Activated CD4-positive, alpha-beta memory T cell treated with anti-CD3 and anti-CD28 coated beads for 36 hours (primary cell): ENCODE data around the gene PPP1R13B. TPM values are rescaled to one million over a fixed set of nuclear protein-coding genes. Genes with fewer than 3 reads are reported as not detected.

Experiments used
- CTCF ChIA-PET: fragments of 350-600 bp; sonication (Branson Sonifier 250); formaldehyde crosslinking; loops from one replicate; lab custom pipeline; 2021; ENCODE audit warnings: antibody characterized with exemption, inconsistent platforms; lab: Charles Lee
- POLR2A ChIA-PET: fragments of 350-600 bp; sonication (Branson Sonifier 250); formaldehyde crosslinking; loops from one replicate; lab custom pipeline; 2021; ENCODE audit warnings: antibody characterized with exemption; lab: Charles Lee
- DNase-seq: peaks from one replicate; pipeline ENCODE4 v3.0.0-alpha.2; 2020
- H3K27ac Mint-ChIP-seq: one replicate; pipeline ENCODE4 v1.8.0; 2021; ENCODE audit warnings: mixed read lengths
- H3K27me3 Mint-ChIP-seq: one replicate; pipeline ENCODE4 v1.8.0; 2021; ENCODE audit warnings: mixed read lengths
- H3K36me3 Mint-ChIP-seq: one replicate; pipeline ENCODE4 v1.8.0; 2021; ENCODE audit warnings: mixed read lengths
- H3K4me1 Mint-ChIP-seq: one replicate; pipeline ENCODE4 v1.8.0; 2021; ENCODE audit warnings: low read depth, mixed read lengths
- H3K4me3 Mint-ChIP-seq: one replicate; pipeline ENCODE4 v1.8.0; 2021; ENCODE audit warnings: mild to moderate bottlenecking, mixed read lengths
- H3K9me3 Mint-ChIP-seq: one replicate; pipeline ENCODE4 v1.8.0; 2021; ENCODE audit warnings: mixed read lengths
- intact Hi-C: fragments of 100-400 bp; cut with micrococcal nuclease; formaldehyde crosslinking; loops from one replicate; pipeline ENCODE4 v1.15.1; 2023
- total RNA-seq, 2 experiments: library from RNA; stranded (reverse); gene quantifications; one replicate each; pipeline ENCODE4 v1.2.3, GENCODE V29; 2021

The PPP1R13B gene
- total RNA-seq, 2 experiments from 2014 or later = 13.5 to 14.8 TPM

DNA sequence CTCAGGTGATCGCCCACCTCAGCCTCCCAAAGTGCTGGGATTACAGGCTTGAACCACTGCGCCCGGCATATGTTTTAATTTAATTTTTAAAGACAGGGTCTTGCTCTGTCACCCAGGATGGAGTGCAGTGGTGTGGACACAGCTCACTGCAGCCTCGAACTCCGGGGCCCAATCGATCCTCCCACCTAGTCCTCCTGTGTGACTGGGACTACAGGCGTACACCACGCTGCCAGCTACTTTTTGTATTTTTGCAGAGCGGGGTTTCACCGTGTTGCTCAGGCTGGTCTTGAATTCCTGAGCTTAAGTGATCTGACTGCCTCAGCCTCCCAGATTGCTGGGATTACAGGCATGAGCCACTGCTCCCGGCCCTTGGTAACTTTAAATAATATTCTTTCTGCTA lies 30.8 kb upstream of the PPP1R13B start:
- H3K36me3 Mint-ChIP-seq = no peaks in the 10 kb centered on the region
- POLR2A ChIA-PET = no interaction called here
- no peaks in the 10 kb centered on the region for H3K9me3 Mint-ChIP-seq
- CTCF ChIA-PET = interaction anchor here (1.6 to 2.0 kb wide), 3 partner anchors 23 to 69 kb away, joined by 3 to 8 read pairs (median 7); no protein-coding TSS in a partner anchor
- no peak overlapping the region for H3K27ac Mint-ChIP-seq
- peaks cover 9% of the 10 kb centered on the region for H3K4me1 Mint-ChIP-seq
- H3K27me3 Mint-ChIP-seq = no peaks in the 10 kb centered on the region
- intact Hi-C loops = no loop called here
- no peak for DNase-seq
- H3K4me3 Mint-ChIP-seq = no peak overlapping the region

DNA sequence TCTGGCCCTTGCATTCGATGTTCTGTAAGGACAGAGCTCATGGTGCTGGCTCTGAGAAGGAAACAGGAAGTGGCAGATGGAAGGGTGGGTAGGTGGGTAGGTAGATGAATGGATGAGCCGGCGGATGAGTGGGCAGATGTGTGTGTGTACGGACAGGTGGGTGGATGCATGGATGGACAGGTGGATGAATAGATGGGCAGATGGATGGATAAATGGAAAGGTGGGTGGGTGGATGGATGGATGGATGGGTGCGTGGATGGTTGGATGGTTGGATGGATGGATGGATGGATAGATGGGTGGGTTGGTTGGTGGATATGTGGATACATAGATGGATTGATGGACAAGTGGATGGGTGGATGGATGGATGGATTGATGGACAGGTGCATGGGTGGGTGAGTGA lies 27.6 kb upstream of the PPP1R13B start:
- POLR2A ChIA-PET = no interaction called here
- no peak overlapping the region for H3K27ac Mint-ChIP-seq
- H3K4me1 Mint-ChIP-seq = peaks cover 11% of the 10 kb centered on the region
- no peaks in the 10 kb centered on the region for H3K9me3 Mint-ChIP-seq
- H3K27me3 Mint-ChIP-seq = no peaks in the 10 kb centered on the region
- intact Hi-C loops = no loop called here
- H3K4me3 Mint-ChIP-seq = no peak overlapping the region
- DNase-seq = no peak
- CTCF ChIA-PET = interaction anchor here (1.3 kb wide), 1 partner anchor 67 kb away, joined by 3 read pairs; no protein-coding TSS in a partner anchor
- H3K36me3 Mint-ChIP-seq = no peaks in the 10 kb centered on the region

DNA sequence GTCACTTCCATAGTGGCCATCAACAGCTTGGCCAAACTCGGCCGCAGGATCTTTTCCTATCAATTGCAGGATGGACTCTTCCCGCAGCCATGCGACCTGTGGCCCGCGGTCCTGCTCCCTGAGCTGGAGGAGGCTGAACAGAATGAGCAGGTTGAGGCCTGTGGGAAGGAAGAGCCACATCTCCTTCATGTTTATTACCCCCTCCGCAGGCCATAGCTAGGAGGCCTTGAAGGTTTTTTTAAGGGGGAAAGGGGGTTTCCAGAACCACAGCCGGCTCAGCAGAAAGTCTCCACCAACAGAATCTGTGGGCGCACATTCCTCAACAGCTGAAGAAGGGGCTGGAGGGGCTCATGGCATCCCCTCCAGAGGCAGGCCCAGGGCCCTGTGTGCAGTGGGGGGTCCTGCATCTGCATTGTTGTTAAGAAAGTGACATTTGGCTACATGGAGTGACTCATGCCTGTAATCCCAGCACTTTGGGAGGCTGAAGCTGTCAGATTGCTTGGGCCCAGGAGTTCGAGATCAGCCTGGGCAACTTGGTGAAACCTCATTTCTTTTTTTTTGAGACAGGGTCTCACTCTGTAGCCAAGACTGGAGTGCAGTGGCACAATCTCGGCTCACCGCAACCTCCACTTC lies 25.2 kb upstream of the PPP1R13B start:
- intact Hi-C loops = loop anchor here (5.0 kb wide), 1 partner anchor 50 kb away; a partner anchor contains a TSS
- Mint-ChIP-seq H3K4me3 (peak overlapping the region; percentile 84), H3K4me1 (peaks cover 5% of the 10 kb centered on the region), H3K27me3 (no peaks in the 10 kb centered on the region), H3K36me3 (no peaks in the 10 kb centered on the region), H3K27ac (peak overlapping the region; percentile 56), H3K9me3 (no peaks in the 10 kb centered on the region)
- POLR2A ChIA-PET = no interaction called here
- DNase-seq = no peak
- CTCF ChIA-PET = interaction anchor here (0.9 to 1.4 kb wide), 5 partner anchors 12 to 64 kb away, joined by 3 to 5 read pairs (median 4); no protein-coding TSS in a partner anchor

DNA sequence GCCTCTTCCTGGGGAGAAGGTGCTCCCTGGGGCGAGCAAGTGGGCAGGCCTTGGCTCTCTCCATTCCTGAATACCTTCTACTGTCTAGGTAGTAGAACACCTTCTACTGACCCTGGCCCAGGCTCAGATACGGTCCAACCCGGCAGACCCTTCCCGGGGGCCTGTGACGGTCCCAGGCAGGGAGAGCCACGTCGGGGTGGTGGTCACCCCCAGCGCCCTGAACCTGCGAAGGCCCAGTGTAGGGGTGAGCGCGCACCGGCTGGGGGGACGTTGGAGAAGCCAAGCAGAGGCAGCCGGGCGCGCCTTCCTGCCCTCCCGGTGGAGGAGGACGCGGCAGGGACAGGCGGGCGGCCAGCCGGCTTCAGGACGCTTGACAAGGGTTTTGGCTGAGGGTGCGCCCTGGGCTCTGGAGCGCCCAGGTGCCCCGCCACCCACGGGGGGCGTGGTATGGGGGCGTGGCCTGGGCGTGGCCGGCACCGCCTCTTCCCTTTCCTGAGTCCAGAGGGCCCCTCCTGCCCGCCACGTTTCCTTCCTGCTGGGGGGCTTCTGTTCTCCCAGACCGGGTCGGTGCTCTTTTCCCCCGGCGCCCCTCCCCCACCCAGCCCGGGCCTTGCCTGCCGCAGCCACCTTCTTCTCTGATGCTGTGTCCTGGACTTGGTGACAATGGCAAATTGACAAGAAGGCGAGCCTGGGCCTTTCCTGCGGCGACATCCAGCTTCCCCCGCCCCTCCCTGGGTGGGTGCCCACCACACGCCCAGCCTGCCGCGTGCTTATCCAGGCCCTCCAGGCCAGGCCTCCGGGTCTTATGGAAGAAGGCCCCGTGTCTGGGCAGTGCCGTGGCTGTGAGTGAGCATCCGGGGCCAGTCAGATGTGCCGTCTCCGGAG lies 24.5 kb upstream of the PPP1R13B start:
- Mint-ChIP-seq H3K27me3 (no peaks in the 10 kb centered on the region), H3K36me3 (no peaks in the 10 kb centered on the region), H3K4me3 (peak overlapping the region; percentile 84), H3K27ac (peak overlapping the region; percentile 56), H3K9me3 (no peaks in the 10 kb centered on the region), H3K4me1 (peaks cover 5% of the 10 kb centered on the region)
- intact Hi-C loops = loop anchor here (5.0 kb wide), 1 partner anchor 50 kb away; a partner anchor contains a TSS
- peak; percentile 84 for DNase-seq
- POLR2A ChIA-PET = no interaction called here
- CTCF ChIA-PET = interaction anchor here (0.9 to 1.4 kb wide), 5 partner anchors 12 to 64 kb away, joined by 3 to 5 read pairs (median 4); no protein-coding TSS in a partner anchor

DNA sequence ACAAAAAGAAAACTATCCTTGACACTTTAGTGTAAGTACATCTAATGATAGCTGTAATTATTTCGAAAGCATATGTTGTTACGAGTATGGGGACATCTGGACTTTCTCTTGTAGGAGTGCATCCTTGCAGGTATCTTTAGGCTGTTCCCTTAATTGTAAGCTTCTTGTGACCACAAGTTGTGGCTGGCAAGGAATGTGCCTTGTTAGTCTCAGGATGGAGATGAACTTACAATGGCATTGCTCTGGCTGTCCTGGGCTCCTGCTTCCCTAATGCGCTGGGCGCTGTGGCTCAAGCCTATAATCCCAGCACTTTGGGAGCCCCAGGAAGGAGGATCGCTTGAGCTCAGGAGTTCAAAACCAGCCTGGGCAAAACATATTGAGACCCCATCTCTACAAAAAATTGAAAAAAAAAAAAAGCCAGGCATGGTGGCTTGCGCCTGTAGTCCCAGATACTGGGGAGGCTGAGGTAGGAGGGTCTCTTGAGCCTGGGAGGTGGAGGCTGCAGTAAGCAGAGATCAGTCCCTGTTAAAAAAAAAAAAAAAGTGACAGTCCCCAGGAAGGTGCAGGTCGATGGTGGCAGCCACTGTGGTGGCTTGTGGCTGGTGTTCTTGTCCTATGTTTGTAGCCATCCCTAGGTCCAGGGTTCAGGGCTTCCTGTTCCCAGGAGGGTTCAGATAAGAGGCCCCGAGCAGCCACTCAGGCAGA lies 23.7 kb upstream of the PPP1R13B start:
- DNase-seq = no peak
- intact Hi-C loops = loop anchor here (5.0 kb wide), 1 partner anchor 51 kb away; a partner anchor contains a TSS
- Mint-ChIP-seq H3K27ac (no peak overlapping the region), H3K27me3 (no peaks in the 10 kb centered on the region), H3K36me3 (no peaks in the 10 kb centered on the region), H3K4me3 (no peak overlapping the region), H3K4me1 (peaks cover 5% of the 10 kb centered on the region), H3K9me3 (no peaks in the 10 kb centered on the region)
- CTCF ChIA-PET = no interaction called here
- POLR2A ChIA-PET = no interaction called here

DNA sequence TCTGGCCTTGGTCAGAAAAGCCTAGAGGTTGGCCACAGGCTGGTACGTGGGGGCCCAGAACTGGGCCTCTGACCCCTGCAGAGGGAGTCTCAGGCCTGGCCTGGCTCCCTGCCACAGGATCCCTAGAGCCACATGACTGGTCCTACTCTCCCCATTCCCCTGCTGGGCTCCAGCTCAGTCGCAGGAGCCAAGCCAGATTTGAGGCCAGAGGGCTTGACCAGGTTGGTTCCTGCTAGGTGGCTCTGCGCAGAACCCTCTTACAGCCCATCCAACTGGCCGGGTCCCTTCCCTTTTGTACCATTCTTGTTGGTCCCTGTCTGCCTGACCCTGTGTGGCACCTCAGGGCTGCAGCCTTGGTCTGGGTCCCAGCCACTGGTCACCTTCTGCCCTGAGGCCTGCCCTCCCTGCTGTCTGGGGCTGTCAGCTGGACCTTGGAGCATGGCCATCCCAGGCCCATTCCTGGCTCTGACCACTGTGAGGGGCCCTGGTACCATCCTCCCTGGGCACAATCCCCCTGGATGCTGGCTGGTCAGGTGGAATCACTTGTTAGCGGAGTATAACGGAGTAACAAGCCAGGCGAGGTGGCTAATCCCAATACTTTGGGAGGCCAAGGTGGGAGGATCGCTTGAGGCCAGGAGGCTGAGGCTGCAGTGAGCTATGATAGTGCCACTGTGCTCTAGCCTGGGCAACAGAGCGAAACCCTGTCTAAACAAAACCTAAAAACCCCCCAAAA lies 22.9 kb upstream of the PPP1R13B start:
- no peak for DNase-seq
- Mint-ChIP-seq H3K27me3 (no peaks in the 10 kb centered on the region), H3K4me1 (peaks cover 5% of the 10 kb centered on the region), H3K27ac (no peak overlapping the region), H3K4me3 (no peak overlapping the region), H3K9me3 (no peaks in the 10 kb centered on the region), H3K36me3 (no peaks in the 10 kb centered on the region)
- ChIA-PET POLR2A (no interaction called here), CTCF (no interaction called here)
- intact Hi-C loops = loop anchor here (5.0 kb wide), 1 partner anchor 52 kb away; a partner anchor contains a TSS

DNA sequence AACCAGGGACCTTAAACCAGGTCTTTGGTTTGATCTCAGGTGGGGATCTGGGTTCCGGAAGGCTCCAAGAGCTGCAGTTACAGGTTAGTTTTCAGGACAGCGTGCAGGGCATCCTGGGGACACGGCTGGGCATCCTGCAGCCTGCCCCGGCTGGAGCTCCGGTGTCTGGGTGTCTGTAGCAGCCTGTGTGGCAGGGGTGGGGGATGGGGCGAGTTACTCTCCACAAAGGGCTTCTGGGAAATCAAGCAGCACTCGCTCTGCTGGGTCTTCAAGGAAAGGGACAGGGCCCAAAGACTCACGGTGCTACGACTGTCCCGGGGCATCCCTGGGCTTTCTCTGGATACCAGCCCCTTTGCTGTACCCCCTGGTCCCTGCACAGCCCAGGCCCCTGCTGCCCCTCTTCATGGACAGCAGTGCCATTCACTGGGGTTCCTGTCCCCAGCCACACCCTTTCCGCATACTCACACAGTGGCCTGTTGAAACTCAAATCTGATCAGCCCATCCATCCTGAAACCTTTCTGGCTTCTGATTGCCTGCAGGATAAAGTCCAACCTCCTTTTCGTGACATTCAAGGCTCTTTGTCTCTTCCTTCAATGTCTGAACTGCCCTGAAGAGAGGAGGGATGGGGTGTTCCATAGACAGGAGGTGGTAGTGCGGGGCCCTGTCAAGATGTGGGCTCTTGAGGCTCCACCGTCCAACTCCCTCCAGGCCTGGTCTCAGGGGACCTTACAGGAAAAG lies 22.2 kb upstream of the PPP1R13B start:
- Mint-ChIP-seq H3K4me1 (peaks cover 5% of the 10 kb centered on the region), H3K27ac (no peak overlapping the region)

DNA sequence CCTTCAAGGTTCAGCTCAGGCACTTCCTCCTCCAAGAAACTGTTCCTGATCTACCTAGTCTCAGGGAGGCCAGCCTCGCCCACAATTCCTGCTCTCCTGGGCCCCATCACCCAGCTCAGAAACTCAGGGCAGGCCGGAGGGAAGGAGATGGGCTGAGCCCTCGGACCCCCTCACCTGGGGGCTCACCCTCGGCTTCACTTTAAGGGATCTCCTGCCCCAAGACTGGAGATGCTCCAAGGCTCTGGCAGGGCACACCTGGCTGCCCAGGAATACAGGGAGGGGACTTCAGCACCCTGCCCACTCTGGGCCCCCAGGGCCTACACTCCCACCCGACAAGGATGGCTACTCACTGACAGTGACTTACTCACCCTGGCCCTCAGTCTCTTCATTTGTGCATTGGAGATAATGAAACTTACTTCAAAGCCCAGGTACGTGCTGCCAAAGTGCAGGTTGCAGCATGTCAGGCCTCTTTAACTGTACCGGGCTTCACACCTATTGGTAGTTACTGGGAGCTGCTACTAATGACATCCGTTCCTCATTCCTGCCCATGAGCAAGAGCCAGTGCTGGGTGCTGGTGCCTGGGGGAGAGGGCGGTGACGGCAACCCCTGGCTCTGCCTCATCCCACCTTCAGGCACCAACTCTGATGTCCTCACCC lies 21.0 kb upstream of the PPP1R13B start:
- CTCF ChIA-PET = no interaction called here
- H3K9me3 Mint-ChIP-seq = no peaks in the 10 kb centered on the region

More for the DNA sequence above, 22.2 kb upstream of the PPP1R13B start:
- H3K4me3 Mint-ChIP-seq = no peak overlapping the region
- no peaks in the 10 kb centered on the region for H3K36me3 Mint-ChIP-seq
- no peak for DNase-seq
- intact Hi-C loops = loop anchor here (5.0 kb wide), 1 partner anchor 53 kb away; a partner anchor contains a TSS
- no peaks in the 10 kb centered on the region for H3K27me3 Mint-ChIP-seq
- H3K9me3 Mint-ChIP-seq = no peaks in the 10 kb centered on the region
- ChIA-PET POLR2A (no interaction called here), CTCF (no interaction called here)

DNA sequence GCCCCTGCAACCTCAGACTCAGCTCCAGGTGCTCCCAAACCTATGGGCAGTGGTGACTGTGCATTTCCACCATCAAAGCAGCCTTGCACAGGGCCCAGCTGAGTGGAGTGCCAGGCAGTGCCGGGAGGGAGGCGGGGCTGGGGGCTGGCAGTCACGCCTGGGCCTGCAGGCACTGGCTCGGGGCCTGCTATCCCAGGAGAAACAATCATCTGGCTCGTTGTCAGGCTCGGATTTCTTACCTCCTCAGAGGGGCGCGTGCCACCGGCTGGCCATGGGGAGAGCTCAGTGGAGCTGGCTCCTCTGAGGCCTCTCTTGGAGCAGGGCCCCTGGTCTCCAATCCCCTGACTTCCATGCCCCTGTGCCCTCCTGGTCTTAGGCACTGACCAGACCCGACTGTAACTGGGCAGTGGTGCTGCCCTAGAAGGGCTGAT lies 20.2 kb upstream of the PPP1R13B start:
- peaks cover 3% of the 10 kb centered on the region for H3K4me1 Mint-ChIP-seq
- intact Hi-C loops = no loop called here
- peaks cover 2% of the 10 kb centered on the region for H3K27me3 Mint-ChIP-seq
- ChIA-PET POLR2A (no interaction called here), CTCF (interaction anchor here (1.1 to 2.4 kb wide), 2 partner anchors 30 to 33 kb away, joined by 3 to 6 read pairs; no protein-coding TSS in a partner anchor)
- no peak for DNase-seq
- H3K9me3 Mint-ChIP-seq = no peaks in the 10 kb centered on the region
- H3K4me3 Mint-ChIP-seq = no peak overlapping the region
- H3K27ac Mint-ChIP-seq = no peak overlapping the region
- no peaks in the 10 kb centered on the region for H3K36me3 Mint-ChIP-seq

More for the DNA sequence above, 21.0 kb upstream of the PPP1R13B start:
- Mint-ChIP-seq H3K27ac (no peak overlapping the region), H3K36me3 (no peaks in the 10 kb centered on the region), H3K27me3 (peaks cover under 1% of the 10 kb centered on the region), H3K4me3 (no peak overlapping the region), H3K4me1 (peaks cover 5% of the 10 kb centered on the region)
- POLR2A ChIA-PET = no interaction called here
- DNase-seq = no peak
- intact Hi-C loops = no loop called here

DNA sequence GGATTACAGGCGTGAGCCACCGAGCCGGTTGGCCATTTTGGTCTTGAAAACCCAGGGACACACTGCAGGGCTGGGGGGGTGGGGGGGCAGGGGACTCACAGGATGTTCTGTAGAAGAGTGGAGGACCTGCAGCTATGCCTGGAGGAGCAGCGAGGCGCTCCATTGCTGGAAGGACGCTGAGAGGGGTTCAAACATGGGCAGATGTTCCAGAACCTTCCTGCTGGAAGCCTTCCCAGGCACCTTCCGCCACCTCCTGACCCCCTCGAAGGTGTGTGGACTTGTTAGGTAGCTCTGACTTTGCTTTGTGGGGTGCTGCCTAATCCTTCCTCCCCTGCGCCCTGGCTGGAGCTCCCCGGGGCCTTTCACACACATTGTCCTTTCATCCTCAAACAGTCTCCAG lies 19.6 kb upstream of the PPP1R13B start:
- ChIA-PET CTCF (interaction anchor here (1.1 to 2.4 kb wide), 3 partner anchors 31 to 59 kb away, joined by 3 to 6 read pairs (median 3); no protein-coding TSS in a partner anchor), POLR2A (no interaction called here)
- Mint-ChIP-seq H3K27me3 (peaks cover 2% of the 10 kb centered on the region), H3K36me3 (no peaks in the 10 kb centered on the region), H3K27ac (no peak overlapping the region), H3K4me1 (no peaks in the 10 kb centered on the region), H3K4me3 (no peak overlapping the region), H3K9me3 (no peaks in the 10 kb centered on the region)
- intact Hi-C loops = no loop called here
- no peak for DNase-seq
